HEK293 (cell line): Measurements from ENCODE around the gene NLGN1.

ENCODE experiments used
- CTCF ChIA-PET: fragments of 350-600 bp; formaldehyde crosslinking; extraction: SDS; loops from one replicate; lab custom pipeline; 2021; ENCODE audit warnings: antibody characterized with exemption; lab: Yijun Ruan, JAX
- POLR2A ChIA-PET: fragments of 300-600 bp; formaldehyde crosslinking; extraction: SDS; loops from one replicate; lab custom pipeline; 2020; ENCODE audit warnings: antibody characterized with exemption, inconsistent platforms; lab: Yijun Ruan, JAX
- H3K27ac ChIP-seq: fragments of 200-500 bp; sonication (Bioruptor generic); 2 replicates; pipeline ENCODE4 v1.5.1; 2014; ENCODE audit warnings: low read depth, low read length, control low read depth, inconsistent platforms; ENCODE audit errors: extremely low read depth
- H3K36me3 ChIP-seq, 2 experiments: fragments of 200-500 bp in 1 of 2; sonication (Bioruptor generic) in 1 of 2; 1 replicate in 1 of 2; 2 replicates in 1 of 2; pipeline ENCODE4 v1.5.1; 2014 to 2017; ENCODE audit warnings: inconsistent platforms in 2 of 2, low read length in 2 of 2; ENCODE audit not compliant: control insufficient read depth in 2 of 2, insufficient read depth in 1 of 2
- H3K4me1 ChIP-seq: fragments of 200-500 bp; sonication (Bioruptor generic); 2 replicates; pipeline ENCODE4 v1.5.1; 2014; ENCODE audit warnings: mild to moderate bottlenecking, low read length, inconsistent platforms; ENCODE audit not compliant: control insufficient read depth, insufficient read depth
- H3K4me3 ChIP-seq: 2 replicates; pipeline ENCODE4 v1.5.1; 2011; ENCODE audit warnings: low read depth, mild to moderate bottlenecking, control low read depth, low read length, moderate library complexity
- H3K9me3 ChIP-seq: fragments of 200-500 bp; sonication (Bioruptor generic); 2 replicates; pipeline ENCODE4 v1.5.1; 2014; ENCODE audit warnings: low read depth, low read length, inconsistent platforms; ENCODE audit not compliant: control insufficient read depth, insufficient read depth
- GLI2 ChIP-seq: fragments of 450-650 bp; formaldehyde crosslinking; IDR thresholded peaks from 2 replicates; pipeline ENCODE4; 2017; ENCODE audit warnings: missing biosample characterization, missing genetic modification characterization, low read depth, borderline replicate concordance
- GLI4 ChIP-seq: fragments of 450-650 bp; formaldehyde crosslinking; IDR thresholded peaks from 2 replicates; pipeline ENCODE4 v1.5.1; 2016; ENCODE audit warnings: missing biosample characterization, missing genetic modification characterization
- HOXC10 ChIP-seq: sonication (generic); formaldehyde crosslinking; IDR thresholded peaks from 2 replicates; pipeline ENCODE4 v1.8.1; 2023; ENCODE audit warnings: mild to moderate bottlenecking, missing genetic modification reagents
- IKZF3 ChIP-seq: fragments of 450-650 bp; IDR thresholded peaks from 2 replicates; pipeline ENCODE4 v1.5.0; 2018; ENCODE audit warnings: missing biosample characterization, mild to moderate bottlenecking, missing genetic modification characterization, moderate library complexity
- PATZ1 ChIP-seq: fragments of 450-650 bp; formaldehyde crosslinking; IDR thresholded peaks from 2 replicates; pipeline ENCODE4 v1.5.1; 2016; ENCODE audit warnings: missing biosample characterization, missing genetic modification characterization
- PRDM10 ChIP-seq: fragments of 450-650 bp; formaldehyde crosslinking; IDR thresholded peaks from 2 replicates; pipeline ENCODE4 v1.5.1; 2016; ENCODE audit warnings: missing biosample characterization, missing genetic modification characterization
- PRDM2 ChIP-seq: fragments of 450-650 bp; formaldehyde crosslinking; IDR thresholded peaks from 2 replicates; pipeline ENCODE4 v1.5.1; 2016; ENCODE audit warnings: missing biosample characterization, missing genetic modification characterization, borderline replicate concordance
- SP7 ChIP-seq: fragments of 450-650 bp; formaldehyde crosslinking; IDR thresholded peaks from 2 replicates; pipeline ENCODE4 v1.5.1; 2016; ENCODE audit warnings: missing biosample characterization, missing genetic modification characterization
- ZBTB8A ChIP-seq: fragments of 450-650 bp; formaldehyde crosslinking; IDR thresholded peaks from 2 replicates; pipeline ENCODE4 v1.5.1; 2016; ENCODE audit warnings: missing biosample characterization, missing genetic modification characterization
- ZFP41 ChIP-seq: fragments of 450-650 bp; formaldehyde crosslinking; IDR thresholded peaks from 2 replicates; pipeline ENCODE4 v1.5.1; 2016; ENCODE audit warnings: missing biosample characterization, missing genetic modification characterization, borderline replicate concordance
- ZNF175 ChIP-seq: fragments of 450-650 bp; formaldehyde crosslinking; IDR thresholded peaks from 2 replicates; pipeline ENCODE4 v1.5.1; 2016; ENCODE audit warnings: missing biosample characterization, missing genetic modification characterization
- ZNF549 ChIP-seq: fragments of 450-650 bp; IDR thresholded peaks from 2 replicates; pipeline ENCODE4 v1.5.1; 2018; ENCODE audit warnings: missing biosample characterization, missing genetic modification characterization, mild to moderate bottlenecking, inconsistent platforms, moderate library complexity
- ZNF558 ChIP-seq: fragments of 450-650 bp; formaldehyde crosslinking; IDR thresholded peaks from 2 replicates; pipeline ENCODE4 v1.5.1; 2016; ENCODE audit warnings: missing biosample characterization, missing genetic modification characterization
- ZNF561 ChIP-seq: fragments of 450-650 bp; IDR thresholded peaks from 2 replicates; pipeline ENCODE4 v1.5.1; 2018; ENCODE audit warnings: missing biosample characterization, missing genetic modification characterization, borderline replicate concordance
- ZNF658 ChIP-seq: fragments of 450-650 bp; formaldehyde crosslinking; IDR thresholded peaks from 2 replicates; pipeline ENCODE4; 2016; ENCODE audit warnings: missing biosample characterization, missing genetic modification characterization
- ZNF660 ChIP-seq: fragments of 450-650 bp; IDR thresholded peaks from 2 replicates; pipeline ENCODE4 v1.5.1; 2018; ENCODE audit warnings: missing biosample characterization, mild to moderate bottlenecking, missing genetic modification characterization
- ZSCAN30 ChIP-seq: fragments of 450-650 bp; IDR thresholded peaks from 2 replicates; pipeline ENCODE4 v1.5.1; 2018; ENCODE audit warnings: missing biosample characterization, mild to moderate bottlenecking, missing genetic modification characterization, moderate library complexity
- ZSCAN4 ChIP-seq: fragments of 450-650 bp; formaldehyde crosslinking; IDR thresholded peaks from 2 replicates; pipeline ENCODE4 v1.5.1; 2017; ENCODE audit warnings: missing biosample characterization, missing genetic modification characterization
- TF ChIP-seq, protein P1 (sequence below): fragments of 450-650 bp; formaldehyde crosslinking; IDR thresholded peaks from 2 replicates; pipeline ENCODE4 v1.5.1; 2016; ENCODE audit warnings: missing biosample characterization, missing genetic modification characterization

Gene NLGN1

DNA sequence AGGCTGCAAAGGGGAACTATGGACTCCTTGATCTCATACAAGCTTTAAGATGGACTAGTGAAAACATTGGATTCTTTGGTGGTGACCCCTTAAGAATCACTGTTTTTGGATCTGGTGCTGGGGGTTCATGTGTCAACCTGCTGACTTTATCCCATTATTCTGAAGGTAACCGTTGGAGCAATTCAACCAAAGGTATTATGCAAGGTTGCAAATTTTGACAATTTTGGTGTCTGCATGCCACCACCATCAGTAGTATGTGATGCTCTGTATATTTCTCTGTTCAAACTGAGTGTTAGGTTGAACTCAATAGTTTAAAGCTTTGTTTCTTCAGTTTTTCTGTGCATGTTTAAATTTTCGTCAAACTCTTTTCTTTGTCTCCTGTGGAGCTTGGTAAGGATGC lies 877.8 kb downstream of the NLGN1 start (continued):
- TF ChIP-seq PRDM2 (no peak), ZNF558 (tag by site-specific recombination) (no peak), IKZF3 (tag by site-specific recombination) (no peak), ZFP41 (no peak), PRDM10 (tag by site-specific recombination) (no peak), SP7 (tag by site-specific recombination) (no peak), GLI2 (tag by site-specific recombination) (no peak), PATZ1 (tag by site-specific recombination) (no peak), GLI4 (tag by site-specific recombination) (no peak), ZNF658 (no peak), ZNF561 (tag by site-specific recombination) (no peak), HOXC10 (CRISPR knock-in tag) (no peak), ZNF549 (tag by site-specific recombination) (no peak), ZNF660 (tag by site-specific recombination) (no peak)

DNA sequence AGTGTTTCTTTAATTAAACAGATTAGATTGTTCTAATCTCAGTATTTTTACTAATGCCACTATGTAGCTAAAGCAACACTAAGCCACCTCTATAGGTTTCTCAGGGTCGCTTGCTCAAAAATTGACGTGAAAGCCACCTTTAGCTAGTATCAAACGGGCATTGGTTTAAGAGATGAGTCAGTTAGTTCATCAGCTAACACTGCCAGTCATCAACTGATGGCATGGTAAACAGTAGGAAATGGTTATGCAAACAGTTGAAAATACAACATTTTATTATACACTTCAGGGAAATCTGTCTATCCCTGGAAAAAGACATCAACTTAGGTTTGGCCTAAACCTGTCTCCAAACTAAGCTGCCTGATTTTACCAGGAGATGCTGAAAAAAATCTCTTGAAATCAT lies 879.3 kb downstream of the NLGN1 start:
- Histone ChIP-seq H3K9me3 (no peaks in the 10 kb centered on the region), H3K27ac (no peak overlapping the region), H3K4me3 (no peak overlapping the region), H3K4me1 (no peaks in the 10 kb centered on the region), H3K36me3 (no peaks in the 10 kb centered on the region)
- ChIA-PET POLR2A (no interaction called here), CTCF (no interaction called here)
- no peak for TF ChIP-seq ZSCAN4
- TF ChIP-seq, protein P1, sequence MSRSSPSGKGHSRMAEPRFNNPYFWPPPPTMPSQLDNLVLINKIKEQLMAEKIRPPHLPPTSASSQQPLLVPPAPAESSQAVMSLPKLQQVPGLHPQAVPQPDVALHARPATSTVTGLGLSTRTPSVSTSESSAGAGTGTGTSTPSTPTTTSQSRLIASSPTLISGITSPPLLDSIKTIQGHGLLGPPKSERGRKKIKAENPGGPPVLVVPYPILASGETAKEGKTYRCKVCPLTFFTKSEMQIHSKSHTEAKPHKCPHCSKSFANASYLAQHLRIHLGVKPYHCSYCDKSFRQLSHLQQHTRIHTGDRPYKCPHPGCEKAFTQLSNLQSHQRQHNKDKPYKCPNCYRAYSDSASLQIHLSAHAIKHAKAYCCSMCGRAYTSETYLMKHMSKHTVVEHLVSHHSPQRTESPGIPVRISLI (tag by site-specific recombination), result no peak
- TF ChIP-seq ZBTB8A (tag by site-specific recombination), result no peak
- no peak for TF ChIP-seq ZNF175 (tag by site-specific recombination)
- TF ChIP-seq ZSCAN30 (tag by site-specific recombination), result no peak
